MM.1S (cell line): Measurements from ENCODE around the gene DCP1A.

ENCODE experiments used
- DNase-seq: peaks from one replicate; pipeline ENCODE4 v3.0.0-alpha.2; 2015
- H2AFZ ChIP-seq: fragments of 300-600 bp; sonication (generic); 2 replicates; pipeline ENCODE4 v1.6.0; 2016; ENCODE audit warnings: antibody characterized with exemption, low read length
- H3F3A ChIP-seq: fragments of 300-600 bp; sonication (generic); 2 replicates; pipeline ENCODE4 v1.6.1; 2016; ENCODE audit warnings: mild to moderate bottlenecking, antibody characterized with exemption, low read length, moderate library complexity, mixed read lengths; ENCODE audit not compliant: insufficient read depth
- H3K27ac ChIP-seq: fragments of 300-600 bp; sonication (generic); 2 replicates; pipeline ENCODE4 v1.5.1; 2016; ENCODE audit warnings: mild to moderate bottlenecking, low read length
- H3K27me3 ChIP-seq: fragments of 300-600 bp; sonication (generic); replicated peaks from 2 replicates; pipeline ENCODE4 v1.6.0; 2016; ENCODE audit warnings: low read length; ENCODE audit not compliant: insufficient read depth
- H3K36me3 ChIP-seq: fragments of 300-600 bp; sonication (generic); replicated peaks from 2 replicates; pipeline ENCODE4 v1.6.1; 2016; ENCODE audit warnings: mild to moderate bottlenecking, low read length, mixed read lengths; ENCODE audit not compliant: insufficient read depth
- H3K4me1 ChIP-seq: fragments of 300-600 bp; sonication (generic); 2 replicates; pipeline ENCODE4 v1.6.1; 2016; ENCODE audit warnings: low read length, mixed read lengths
- H3K4me2 ChIP-seq: fragments of 300-600 bp; sonication (generic); 2 replicates; pipeline ENCODE4 v1.6.0; 2016; ENCODE audit warnings: low read depth, low read length
- H3K4me3 ChIP-seq: fragments of 300-600 bp; sonication (generic); 2 replicates; pipeline ENCODE4 v1.5.1; 2016; ENCODE audit warnings: low read length, mixed read lengths
- H3K79me2 ChIP-seq: fragments of 300-600 bp; sonication (generic); 2 replicates; pipeline ENCODE4 v1.6.1; 2016; ENCODE audit warnings: mixed run types, low read length, mixed read lengths
- H3K9ac ChIP-seq: fragments of 300-600 bp; sonication (generic); 2 replicates; pipeline ENCODE4 v1.6.1; 2016; ENCODE audit warnings: low read length, mixed read lengths
- H3K9me2 ChIP-seq: fragments of 300-600 bp; sonication (generic); replicated peaks from 2 replicates; pipeline ENCODE4 v1.6.1; 2016; ENCODE audit warnings: mild to moderate bottlenecking, low read length, mixed read lengths; ENCODE audit not compliant: insufficient read depth
- H3K9me3 ChIP-seq: fragments of 300-600 bp; sonication (generic); replicated peaks from 2 replicates; pipeline ENCODE4 v1.6.1; 2016; ENCODE audit warnings: mild to moderate bottlenecking, low read length, mixed read lengths; ENCODE audit not compliant: insufficient read depth
- H4K20me1 ChIP-seq: fragments of 300-600 bp; sonication (generic); 2 replicates; pipeline ENCODE4 v1.6.1; 2016; ENCODE audit warnings: mild to moderate bottlenecking, low read length, moderate library complexity, mixed read lengths; ENCODE audit not compliant: insufficient read depth
- CTCF ChIP-seq: fragments of 300-600 bp; sonication (generic); IDR thresholded peaks from 2 replicates; pipeline ENCODE4 v1.5.1; 2016; ENCODE audit warnings: antibody characterized with exemption, low read length, mixed read lengths
- EZH2 ChIP-seq: fragments of 300-600 bp; sonication (generic); optimal IDR thresholded peaks from 2 replicates; pipeline ENCODE3; 2017; ENCODE audit warnings: low read depth, mild to moderate bottlenecking, antibody characterized with exemption, low read length, mixed read lengths
- EZH2phosphoT487 ChIP-seq: fragments of 300-600 bp; sonication (generic); IDR thresholded peaks from 2 replicates; pipeline ENCODE4 v1.6.1; 2018; ENCODE audit warnings: antibody characterized with exemption, low read length

The DCP1A gene

GRCh38 chr3:53347261-53348064 lies at the start of gene DCP1A:
Gene DCP1A (minus strand): TSS chr3:53347543. CDS start chr3:53347517, 26 bp downstream.
- peak within 1 kb of the TSS; percentile 92 for H3K4me3 ChIP-seq
- peaks cover 46% of the 10 kb centered on the region for H3K79me2 ChIP-seq
- peak within 1 kb of the TSS; percentile 96 for H2AFZ ChIP-seq
- peaks cover 8% of the 10 kb centered on the region for H3K4me1 ChIP-seq
- DNase-seq: peak; percentile 97
- TF ChIP-seq CTCF (no peak), EZH2 (no peak), EZH2phosphoT487 (no peak)
- peak within 1 kb of the TSS; percentile 87 for H3K4me2 ChIP-seq
- no peaks in the 10 kb centered on the region for H3K9me3 ChIP-seq
- no peaks in the 10 kb centered on the region for H3K27me3 ChIP-seq
- H3F3A ChIP-seq: no peaks in the 10 kb centered on the region
- H4K20me1 ChIP-seq: no peaks in the 10 kb centered on the region
- H3K9ac ChIP-seq: peak within 1 kb of the TSS; percentile 88
- H3K9me2 ChIP-seq: no peaks in the 10 kb centered on the region
- 0 out of 2 replicates have a peak, but pooled peaks cover 4% of the 10 kb centered on the region for H3K36me3 ChIP-seq
- H3K27ac ChIP-seq: peak within 1 kb of the TSS; percentile 56; the same call in 1 of the 2 replicates

GRCh38 chr3:53384465-53385423 lies 37.4 kb upstream of the DCP1A start:
- H3K9me2 ChIP-seq: no peaks in the 10 kb centered on the region
- no peaks in the 10 kb centered on the region for H3K36me3 ChIP-seq
- TF ChIP-seq CTCF: no peak
- no peak for TF ChIP-seq EZH2
- no peak for TF ChIP-seq EZH2phosphoT487
- H3F3A ChIP-seq: no peaks in the 10 kb centered on the region
- no peaks in the 10 kb centered on the region for H3K27me3 ChIP-seq
- DNase-seq: no peak
- H4K20me1 ChIP-seq: no peaks in the 10 kb centered on the region
- H3K4me2 ChIP-seq: no peak overlapping the region
- no peaks in the 10 kb centered on the region for H3K4me1 ChIP-seq
- H3K4me3 ChIP-seq: no peak overlapping the region
- H2AFZ ChIP-seq: no peak overlapping the region
- H3K27ac ChIP-seq: no peak overlapping the region
- H3K9me3 ChIP-seq: no peaks in the 10 kb centered on the region
- no peaks in the 10 kb centered on the region for H3K79me2 ChIP-seq
- no peak overlapping the region for H3K9ac ChIP-seq

GRCh38 chr3:53382106-53382505 lies 34.8 kb upstream of the DCP1A start:
- Histone ChIP-seq H3K9ac (no peak overlapping the region), H3K27me3 (no peaks in the 10 kb centered on the region), H3K79me2 (no peaks in the 10 kb centered on the region), H4K20me1 (no peaks in the 10 kb centered on the region), H3K4me2 (no peak overlapping the region), H3K27ac (no peak overlapping the region), H3K9me3 (no peaks in the 10 kb centered on the region), H3K4me1 (no peaks in the 10 kb centered on the region), H3K9me2 (no peaks in the 10 kb centered on the region), H3K36me3 (no peaks in the 10 kb centered on the region), H3F3A (no peaks in the 10 kb centered on the region), H3K4me3 (no peak overlapping the region), H2AFZ (no peak overlapping the region)
- no peak for DNase-seq
- no peak for TF ChIP-seq EZH2phosphoT487
- TF ChIP-seq EZH2: no peak
- TF ChIP-seq CTCF: no peak
